Neural cell (in vitro differentiated cells): ENCODE data around the gene ITPA. TPM values are rescaled to one million over a fixed set of nuclear protein-coding genes. Genes with fewer than 3 reads are reported as not detected.

ENCODE experiments used
- H2AFZ ChIP-seq: fragments of 200-600, 300-800 bp; sonication (generic), shearing (Covaris generic); 2 replicates; pipeline ENCODE4 v1.6.0; 2014; ENCODE audit warnings: low read depth, mild to moderate bottlenecking, antibody characterized with exemption, low read length, moderate library complexity
- H3F3A ChIP-seq: fragments of 200-600 bp; shearing (Covaris generic); 2 replicates; pipeline ENCODE4 v1.6.1; 2016; ENCODE audit warnings: mild to moderate bottlenecking, moderate library complexity, mixed read lengths, antibody characterized with exemption, low read length; ENCODE audit not compliant: insufficient read depth, poor library complexity, severe bottlenecking
- H3K27ac ChIP-seq: fragments of 200-600, 300-800 bp; sonication (generic), shearing (Covaris generic); 2 replicates; pipeline ENCODE4 v1.5.1; 2014; ENCODE audit warnings: mild to moderate bottlenecking, low read length, moderate library complexity
- H3K27me3 ChIP-seq: fragments of 300-800, 200-600 bp; sonication (generic), shearing (Covaris generic); 2 replicates; pipeline ENCODE4 v1.6.0; 2014; ENCODE audit warnings: mild to moderate bottlenecking, low read depth, low read length, moderate library complexity; ENCODE audit not compliant: insufficient read depth
- H3K36me3 ChIP-seq: fragments of 300-800, 200-600 bp; sonication (generic), shearing (Covaris generic); 2 replicates; pipeline ENCODE4 v1.5.1; 2014; ENCODE audit warnings: mild to moderate bottlenecking, antibody characterized with exemption, low read length, moderate library complexity; ENCODE audit not compliant: insufficient read depth
- H3K4me2 ChIP-seq: fragments of 300-800, 200-600 bp; sonication (generic), shearing (Covaris generic); 2 replicates; pipeline ENCODE4 v1.6.0; 2014; ENCODE audit warnings: mild to moderate bottlenecking, low read length
- H3K4me3 ChIP-seq: fragments of 300-800, 200-600 bp; sonication (generic), shearing (Covaris generic); 2 replicates; pipeline ENCODE4 v1.5.1; 2014; ENCODE audit warnings: mild to moderate bottlenecking, low read length, moderate library complexity
- H3K79me2 ChIP-seq: fragments of 200-600 bp; shearing (Covaris generic); replicated peaks from 2 replicates; pipeline ENCODE4 v1.6.0; 2014; ENCODE audit warnings: mild to moderate bottlenecking, low read length, moderate library complexity; ENCODE audit not compliant: insufficient read depth
- H3K9ac ChIP-seq: fragments of 300-800, 200-600 bp; sonication (generic), shearing (Covaris generic); 2 replicates; pipeline ENCODE4 v1.6.1; 2016; ENCODE audit warnings: mild to moderate bottlenecking, low read length, mixed read lengths
- H3K9me2 ChIP-seq: fragments of 200-600 bp; shearing (Covaris generic); 2 replicates; pipeline ENCODE4 v1.6.1; 2016; ENCODE audit warnings: mild to moderate bottlenecking, low read length, mixed read lengths; ENCODE audit not compliant: insufficient read depth
- H3K9me3 ChIP-seq: fragments of 200-600, 300-800 bp; sonication (generic), shearing (Covaris generic); 2 replicates; pipeline ENCODE4 v1.6.1; 2016; ENCODE audit warnings: mild to moderate bottlenecking, mixed run types, low read length, moderate library complexity, mixed read lengths
- H4K20me1 ChIP-seq: fragments of 200-600 bp; shearing (Covaris generic); 2 replicates; pipeline ENCODE4 v1.6.1; 2016; ENCODE audit warnings: mild to moderate bottlenecking, mixed run types; ENCODE audit not compliant: insufficient read depth
- EP300 ChIP-seq: fragments of 450-650 bp; conservative IDR thresholded peaks from 2 replicates; pipeline ENCODE4 v1.6.1; 2014; ENCODE audit warnings: antibody characterized with exemption, mild to moderate bottlenecking, moderate library complexity; ENCODE audit not compliant: poor library complexity, severe bottlenecking
- EZH2 ChIP-seq: fragments of 200-600, 300-800 bp; shearing (Covaris generic), sonication (generic); IDR thresholded peaks from 2 replicates; pipeline ENCODE4 v1.6.1; 2014; ENCODE audit warnings: antibody characterized with exemption, low read length, borderline replicate concordance, mild to moderate bottlenecking; ENCODE audit not compliant: insufficient read depth, poor library complexity, severe bottlenecking
- MXI1 ChIP-seq: fragments of 450-650 bp; conservative IDR thresholded peaks from 2 replicates; pipeline ENCODE4 v1.6.1; 2014; ENCODE audit warnings: antibody characterized with exemption, mild to moderate bottlenecking; ENCODE audit not compliant: poor library complexity, severe bottlenecking
- POLR2AphosphoS5 ChIP-seq: IDR thresholded peaks from 2 replicates; pipeline ENCODE4 v1.6.1; 2012
- RAD21 ChIP-seq: fragments of 450-650 bp; conservative IDR thresholded peaks from 2 replicates; pipeline ENCODE4 v1.6.1; 2014; ENCODE audit warnings: antibody characterized with exemption, mild to moderate bottlenecking, moderate library complexity
- SMC3 ChIP-seq: fragments of 450-650 bp; conservative IDR thresholded peaks from 2 replicates; pipeline ENCODE4 v1.6.1; 2014; ENCODE audit warnings: antibody characterized with exemption, mild to moderate bottlenecking, moderate library complexity; ENCODE audit not compliant: poor library complexity
- TAF1 ChIP-seq: IDR thresholded peaks from 2 replicates; pipeline ENCODE4 v1.6.1; 2012; ENCODE audit warnings: low read depth
- polyA plus RNA-seq: library from polyadenylated mRNA; depleted of rRNA; stranded (reverse); fragments of >200 nt; gene quantifications from 2 replicates; pipeline ENCODE4 v1.2.3, GENCODE V29; 2014
- TF ChIP-seq, protein P1 (sequence below): fragments of 450-650 bp; IDR thresholded peaks from 2 replicates; pipeline ENCODE4 v1.5.1; 2014; ENCODE audit warnings: antibody characterized with exemption, mild to moderate bottlenecking, moderate library complexity; ENCODE audit not compliant: poor library complexity, severe bottlenecking
- TF ChIP-seq, protein P2 (sequence below): IDR thresholded peaks from 2 replicates; pipeline ENCODE4 v1.6.1; 2012; ENCODE audit warnings: borderline replicate concordance

The ITPA gene
- polyA plus RNA-seq, 1 donor from 2014 or later, result 87.1 TPM

DNA sequence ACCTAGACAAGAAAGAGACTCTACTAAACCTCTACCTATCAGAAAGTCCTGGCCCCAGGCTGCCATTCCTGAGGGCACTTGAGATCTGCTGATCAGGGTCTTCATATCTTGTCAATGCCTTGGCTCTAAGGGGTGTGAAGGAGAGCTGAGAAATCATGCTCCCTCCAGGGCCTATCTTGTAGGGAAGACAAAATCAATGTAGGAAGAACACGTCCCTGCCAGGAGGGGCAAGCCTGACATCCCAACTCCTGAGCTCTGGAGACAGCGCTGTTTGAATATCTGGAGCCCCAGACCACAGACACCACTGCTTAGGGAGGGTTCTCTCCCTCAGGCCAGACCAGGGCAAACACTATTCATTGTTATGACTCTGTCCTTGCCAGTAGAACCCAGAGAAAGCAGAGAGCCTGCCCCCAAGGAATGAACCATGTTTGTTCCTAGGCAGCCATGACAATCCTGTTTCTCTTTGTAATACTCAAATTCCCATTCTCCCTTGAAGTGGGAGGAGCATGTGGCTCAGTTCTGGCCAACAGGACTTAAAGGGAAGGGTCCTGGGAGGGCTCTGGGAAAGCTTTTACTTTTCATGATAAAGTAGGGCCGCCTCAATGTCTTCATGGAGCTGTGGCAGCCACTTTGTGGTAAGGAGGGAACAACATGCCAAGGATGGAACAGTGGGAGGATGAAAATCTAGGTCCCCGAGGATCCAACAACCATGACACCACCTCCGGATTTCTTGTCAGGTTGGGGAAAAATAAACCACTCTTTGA lies 47.8 kb upstream of the ITPA start:
- no peaks in the 10 kb centered on the region for H3F3A ChIP-seq

DNA sequence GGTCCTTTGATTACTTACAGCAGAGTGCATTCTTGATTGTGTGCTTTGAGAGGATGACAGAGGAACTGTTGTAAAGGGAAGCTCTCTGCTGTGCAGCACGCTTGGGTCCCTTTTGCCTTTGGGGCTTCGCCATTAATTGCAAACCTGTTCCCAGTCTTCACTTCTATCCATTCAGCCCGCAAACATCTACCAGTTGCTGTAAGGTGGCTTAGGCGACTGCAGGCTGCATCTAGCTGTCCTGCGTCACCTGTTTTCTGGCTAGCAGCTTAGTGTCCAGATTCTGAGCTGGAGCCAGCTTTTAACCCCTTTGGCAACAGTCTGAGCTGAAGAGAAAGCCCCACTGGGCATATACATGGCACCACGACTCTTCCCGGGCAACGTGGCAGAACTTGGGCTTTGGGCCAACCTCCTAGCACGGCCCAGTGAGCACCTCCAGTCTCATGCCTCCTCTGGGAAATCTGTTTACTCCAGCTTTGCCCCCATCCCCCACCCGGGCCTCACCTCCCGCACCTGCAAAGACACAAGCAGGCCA lies 47.2 kb upstream of the ITPA start:
- H3K9me2 ChIP-seq, result no peaks in the 10 kb centered on the region
- H3K4me2 ChIP-seq, result no peak overlapping the region
- H3K36me3 ChIP-seq, result no peaks in the 10 kb centered on the region
- no peaks in the 10 kb centered on the region for H3K27me3 ChIP-seq
- H3F3A ChIP-seq, result no peaks in the 10 kb centered on the region
- no peaks in the 10 kb centered on the region for H4K20me1 ChIP-seq
- no peak overlapping the region for H2AFZ ChIP-seq
- TF ChIP-seq RAD21, result no peak
- TF ChIP-seq EZH2, result no peak
- TF ChIP-seq MXI1, result no peak
- TF ChIP-seq TAF1, result no peak
- TF ChIP-seq, protein P1, sequence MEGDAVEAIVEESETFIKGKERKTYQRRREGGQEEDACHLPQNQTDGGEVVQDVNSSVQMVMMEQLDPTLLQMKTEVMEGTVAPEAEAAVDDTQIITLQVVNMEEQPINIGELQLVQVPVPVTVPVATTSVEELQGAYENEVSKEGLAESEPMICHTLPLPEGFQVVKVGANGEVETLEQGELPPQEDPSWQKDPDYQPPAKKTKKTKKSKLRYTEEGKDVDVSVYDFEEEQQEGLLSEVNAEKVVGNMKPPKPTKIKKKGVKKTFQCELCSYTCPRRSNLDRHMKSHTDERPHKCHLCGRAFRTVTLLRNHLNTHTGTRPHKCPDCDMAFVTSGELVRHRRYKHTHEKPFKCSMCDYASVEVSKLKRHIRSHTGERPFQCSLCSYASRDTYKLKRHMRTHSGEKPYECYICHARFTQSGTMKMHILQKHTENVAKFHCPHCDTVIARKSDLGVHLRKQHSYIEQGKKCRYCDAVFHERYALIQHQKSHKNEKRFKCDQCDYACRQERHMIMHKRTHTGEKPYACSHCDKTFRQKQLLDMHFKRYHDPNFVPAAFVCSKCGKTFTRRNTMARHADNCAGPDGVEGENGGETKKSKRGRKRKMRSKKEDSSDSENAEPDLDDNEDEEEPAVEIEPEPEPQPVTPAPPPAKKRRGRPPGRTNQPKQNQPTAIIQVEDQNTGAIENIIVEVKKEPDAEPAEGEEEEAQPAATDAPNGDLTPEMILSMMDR, result no peak
- no peak for TF ChIP-seq SMC3
- no peak for TF ChIP-seq POLR2AphosphoS5
- no peak for TF ChIP-seq EP300
- TF ChIP-seq, protein P2, sequence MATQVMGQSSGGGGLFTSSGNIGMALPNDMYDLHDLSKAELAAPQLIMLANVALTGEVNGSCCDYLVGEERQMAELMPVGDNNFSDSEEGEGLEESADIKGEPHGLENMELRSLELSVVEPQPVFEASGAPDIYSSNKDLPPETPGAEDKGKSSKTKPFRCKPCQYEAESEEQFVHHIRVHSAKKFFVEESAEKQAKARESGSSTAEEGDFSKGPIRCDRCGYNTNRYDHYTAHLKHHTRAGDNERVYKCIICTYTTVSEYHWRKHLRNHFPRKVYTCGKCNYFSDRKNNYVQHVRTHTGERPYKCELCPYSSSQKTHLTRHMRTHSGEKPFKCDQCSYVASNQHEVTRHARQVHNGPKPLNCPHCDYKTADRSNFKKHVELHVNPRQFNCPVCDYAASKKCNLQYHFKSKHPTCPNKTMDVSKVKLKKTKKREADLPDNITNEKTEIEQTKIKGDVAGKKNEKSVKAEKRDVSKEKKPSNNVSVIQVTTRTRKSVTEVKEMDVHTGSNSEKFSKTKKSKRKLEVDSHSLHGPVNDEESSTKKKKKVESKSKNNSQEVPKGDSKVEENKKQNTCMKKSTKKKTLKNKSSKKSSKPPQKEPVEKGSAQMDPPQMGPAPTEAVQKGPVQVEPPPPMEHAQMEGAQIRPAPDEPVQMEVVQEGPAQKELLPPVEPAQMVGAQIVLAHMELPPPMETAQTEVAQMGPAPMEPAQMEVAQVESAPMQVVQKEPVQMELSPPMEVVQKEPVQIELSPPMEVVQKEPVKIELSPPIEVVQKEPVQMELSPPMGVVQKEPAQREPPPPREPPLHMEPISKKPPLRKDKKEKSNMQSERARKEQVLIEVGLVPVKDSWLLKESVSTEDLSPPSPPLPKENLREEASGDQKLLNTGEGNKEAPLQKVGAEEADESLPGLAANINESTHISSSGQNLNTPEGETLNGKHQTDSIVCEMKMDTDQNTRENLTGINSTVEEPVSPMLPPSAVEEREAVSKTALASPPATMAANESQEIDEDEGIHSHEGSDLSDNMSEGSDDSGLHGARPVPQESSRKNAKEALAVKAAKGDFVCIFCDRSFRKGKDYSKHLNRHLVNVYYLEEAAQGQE, result no peak
- H3K9me3 ChIP-seq, result no peaks in the 10 kb centered on the region
- no peak overlapping the region for H3K4me3 ChIP-seq
- H3K9ac ChIP-seq, result no peak overlapping the region
- H3K79me2 ChIP-seq, result peaks cover 30% of the 10 kb centered on the region
- no peak overlapping the region for H3K27ac ChIP-seq

More for the DNA sequence above, 47.8 kb upstream of the ITPA start:
- Histone ChIP-seq H3K9me3 (no peaks in the 10 kb centered on the region), H3K9ac (no peak overlapping the region), H4K20me1 (no peaks in the 10 kb centered on the region), H3K27ac (no peak overlapping the region), H3K36me3 (no peaks in the 10 kb centered on the region), H2AFZ (no peak overlapping the region), H3K27me3 (no peaks in the 10 kb centered on the region), H3K79me2 (peaks cover 36% of the 10 kb centered on the region), H3K4me2 (no peak overlapping the region), H3K4me3 (no peak overlapping the region), H3K9me2 (no peaks in the 10 kb centered on the region)
- TF ChIP-seq, protein P1, result no peak
- no peak for TF ChIP-seq POLR2AphosphoS5
- TF ChIP-seq SMC3, result no peak
- TF ChIP-seq TAF1, result no peak
- no peak for TF ChIP-seq RAD21
- no peak for TF ChIP-seq EP300
- TF ChIP-seq, protein P2, result no peak
- TF ChIP-seq MXI1, result no peak
- TF ChIP-seq EZH2, result no peak
